ENCODE results near the gene PRSS12.
A peak's percentile ranks its signal among the peaks of the same experiment; 100 is the strongest.
"Not testable (repeated sequence)": the region's sequence is repeated elsewhere in the genome, so short reads cannot be mapped to it uniquely, and the experiment has no call there.

PRSS12 gene

GRCh38 chr4:118314221-118314620 is 38.6 kb downstream of the PRSS12 start:
- no peak for DNase-seq

GRCh38 chr4:118313098-118313497 is 39.7 kb downstream of the PRSS12 start:
- no peak for DNase-seq

- DNase-seq: no peak
These were observed 44.3 kb downstream of the PRSS12 start for GRCh38 chr4:118308306-118309030.

GRCh38 chr4:118307643-118308042 is 45.2 kb downstream of the PRSS12 start:
- DNase-seq: no peak

- not testable (repeated sequence) for DNase-seq
These were observed 53.2 kb downstream of the PRSS12 start for GRCh38 chr4:118299619-118300018.

GRCh38 chr4:118296729-118297128 is 56.1 kb downstream of the PRSS12 start:
- no peak for DNase-seq

- no peak for DNase-seq
These were observed 61.9 kb downstream of the PRSS12 start for GRCh38 chr4:118290951-118291350.

GRCh38 chr4:118289794-118290193 is 63.0 kb downstream of the PRSS12 start:
- no peak for DNase-seq

- DNase-seq: no peak
These were observed 64.9 kb downstream of the PRSS12 start for GRCh38 chr4:118287711-118288451.

- no peak for DNase-seq
These were observed 66.1 kb downstream of the PRSS12 start for GRCh38 chr4:118286685-118287084.

GRCh38 chr4:118285931-118286330 is 66.9 kb downstream of the PRSS12 start:
- no peak for DNase-seq

GRCh38 chr4:118284169-118284568 is 68.6 kb downstream of the PRSS12 start:
- DNase-seq: no peak

- no peak for DNase-seq
These were observed 70.1 kb downstream of the PRSS12 start for GRCh38 chr4:118282692-118283091.

- no peak for DNase-seq
These were observed 71.0 kb downstream of the PRSS12 start for GRCh38 chr4:118281611-118282442.

- DNase-seq: peak in 1 of 2 experiments; percentile 21
These were observed 72.1 kb downstream of the PRSS12 start for GRCh38 chr4:118280501-118281218.

- DNase-seq: no peak
These were observed 72.8 kb downstream of the PRSS12 start for GRCh38 chr4:118279920-118280432.

GRCh38 chr4:118279328-118279727 is 73.5 kb downstream of the PRSS12 start:
- no peak for DNase-seq

GRCh38 chr4:118278473-118279274 is 74.1 kb downstream of the PRSS12 start:
- DNase-seq: peak; percentile 91 to 93

- DNase-seq: no peak
These were observed 75.6 kb downstream of the PRSS12 start for GRCh38 chr4:118277243-118277642.

- DNase-seq: no peak
These were observed 76.2 kb downstream of the PRSS12 start for GRCh38 chr4:118276580-118276979.

- no peak for DNase-seq
These were observed 79.2 kb downstream of the PRSS12 start for GRCh38 chr4:118273642-118274041.

GRCh38 chr4:118271788-118272187 is 81.0 kb downstream of the PRSS12 start:
- DNase-seq: no peak
